C4-2B (cell line): Measurements from ENCODE around the gene TNS3.

ENCODE experiments used
- CTCF ChIP-seq: fragments of 450-650 bp; conservative IDR thresholded peaks from 2 replicates; pipeline ENCODE4 v1.5.1; 2017; ENCODE audit warnings: mild to moderate bottlenecking
- ZFX ChIP-seq: fragments of 450-650 bp; IDR thresholded peaks from 2 replicates; pipeline ENCODE4 v1.6.1; 2017

- TF ChIP-seq CTCF = no peak
- no peak for TF ChIP-seq ZFX
Measured at GRCh38 chr7:47300472-47301104, 281.3 kb downstream of the TNS3 start.
